ENCODE data around the gene ZC2HC1B. TPM values are rescaled to one million over a fixed set of nuclear protein-coding genes. Genes with fewer than 3 reads are reported as not detected.

Gene ZC2HC1B
- total RNA-seq, 1 donor from 2014 or later = not detected

GRCh38 chr6:143952947-143953701 is 88.8 kb downstream of the ZC2HC1B start:
- Mint-ChIP-seq H3K9me3 (ENCODE audit: low read depth) (no peaks in the 10 kb centered on the region), H3K4me1 (ENCODE audit: low read depth) (no peaks in the 10 kb centered on the region), H3K27ac (ENCODE audit: unreplicated experiment) (no peak overlapping the region), H3K4me3 (ENCODE audit: unreplicated experiment) (no peak overlapping the region), H3K27me3 (ENCODE audit: low read depth) (no peaks in the 10 kb centered on the region), H3K36me3 (ENCODE audit: low read depth) (peaks cover 19% of the 10 kb centered on the region)
- TF ChIP-seq CTCF (IDR thresholded peaks at IDR 0.05) = no peak
- DNase-seq (ENCODE audit: low spot score) = no peak

- Mint-ChIP-seq H3K4me1 (ENCODE audit: low read depth) (no peaks in the 10 kb centered on the region), H3K4me3 (ENCODE audit: unreplicated experiment) (no peak overlapping the region), H3K9me3 (ENCODE audit: low read depth) (no peaks in the 10 kb centered on the region), H3K36me3 (ENCODE audit: low read depth) (peaks cover 13% of the 10 kb centered on the region), H3K27ac (ENCODE audit: unreplicated experiment) (no peak overlapping the region), H3K27me3 (ENCODE audit: low read depth) (no peaks in the 10 kb centered on the region)
- no peak for TF ChIP-seq CTCF (IDR thresholded peaks at IDR 0.05)
- no peak for DNase-seq (ENCODE audit: low spot score)
Observed at GRCh38 chr6:143953922-143954321, 89.6 kb downstream of the ZC2HC1B start.

- H3K27me3 Mint-ChIP-seq (ENCODE audit: low read depth) = no peaks in the 10 kb centered on the region
Observed at GRCh38 chr6:143955971-143956370, 91.7 kb downstream of the ZC2HC1B start.

GRCh38 chr6:143957679-143958274 is 93.5 kb downstream of the ZC2HC1B start:
- no peak for TF ChIP-seq CTCF (IDR thresholded peaks at IDR 0.05)
- no peaks in the 10 kb centered on the region for H3K9me3 Mint-ChIP-seq (ENCODE audit: low read depth)
- H3K27ac Mint-ChIP-seq (ENCODE audit: unreplicated experiment) = no peak overlapping the region
- no peak for DNase-seq (ENCODE audit: low spot score)
- H3K4me1 Mint-ChIP-seq (ENCODE audit: low read depth) = peaks cover 6% of the 10 kb centered on the region
- no peaks in the 10 kb centered on the region for H3K27me3 Mint-ChIP-seq (ENCODE audit: low read depth)
- H3K36me3 Mint-ChIP-seq (ENCODE audit: low read depth) = peaks cover 18% of the 10 kb centered on the region
- H3K4me3 Mint-ChIP-seq (ENCODE audit: unreplicated experiment) = no peak overlapping the region

More at GRCh38 chr6:143955971-143956370, 91.7 kb downstream of the ZC2HC1B start:
- no peak for TF ChIP-seq CTCF (IDR thresholded peaks at IDR 0.05)
- H3K27ac Mint-ChIP-seq (ENCODE audit: unreplicated experiment) = no peak overlapping the region
- DNase-seq (ENCODE audit: low spot score) = no peak
- no peaks in the 10 kb centered on the region for H3K4me1 Mint-ChIP-seq (ENCODE audit: low read depth)
- H3K9me3 Mint-ChIP-seq (ENCODE audit: low read depth) = no peaks in the 10 kb centered on the region
- no peak overlapping the region for H3K4me3 Mint-ChIP-seq (ENCODE audit: unreplicated experiment)
- peaks cover 16% of the 10 kb centered on the region for H3K36me3 Mint-ChIP-seq (ENCODE audit: low read depth)

- peaks cover 6% of the 10 kb centered on the region for H3K4me1 Mint-ChIP-seq (ENCODE audit: low read depth)
- no peak for TF ChIP-seq CTCF (IDR thresholded peaks at IDR 0.05)
- H3K9me3 Mint-ChIP-seq (ENCODE audit: low read depth) = no peaks in the 10 kb centered on the region
- H3K4me3 Mint-ChIP-seq (ENCODE audit: unreplicated experiment) = no peak overlapping the region
- no peak for DNase-seq (ENCODE audit: low spot score)
- no peaks in the 10 kb centered on the region for H3K27me3 Mint-ChIP-seq (ENCODE audit: low read depth)
- no peak overlapping the region for H3K27ac Mint-ChIP-seq (ENCODE audit: unreplicated experiment)
- H3K36me3 Mint-ChIP-seq (ENCODE audit: low read depth) = peaks cover 18% of the 10 kb centered on the region
Observed at GRCh38 chr6:143958839-143959399, 94.6 kb downstream of the ZC2HC1B start.

Data from chondrocyte (in vitro differentiated cells).